PC-9 (cell line): ENCODE results near the gene TSPAN18.

Source experiments
- CTCF ChIP-seq: fragments of 200-600 bp; sonication (generic); conservative IDR thresholded peaks from 2 replicates; pipeline ENCODE4 v1.6.1; 2017; ENCODE audit warnings: mixed run types, antibody characterized with exemption, mild to moderate bottlenecking, moderate library complexity
- EZH2 ChIP-seq: fragments of 200-600 bp; sonication (generic); IDR thresholded peaks from 2 replicates; pipeline ENCODE4 v1.8.0; 2017; ENCODE audit warnings: antibody characterized with exemption, low read depth

DNA sequence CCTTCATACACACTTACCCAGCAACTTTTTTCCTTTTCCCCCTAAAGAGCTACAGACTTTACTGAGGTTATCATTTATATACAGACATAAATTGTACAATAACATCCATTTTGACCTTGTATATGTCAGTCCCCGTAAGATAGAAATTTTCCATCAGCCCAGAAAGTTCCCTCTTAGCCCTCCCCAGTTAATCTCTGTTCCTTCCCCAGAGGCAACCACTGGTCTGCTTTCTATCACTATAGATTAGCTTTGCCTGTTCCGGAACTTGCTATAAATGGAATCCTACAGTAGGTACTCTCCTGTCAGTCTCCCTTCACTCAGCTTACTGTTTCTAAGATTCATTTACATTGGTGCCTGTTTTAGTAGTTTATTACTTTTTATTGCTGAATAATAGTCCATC is 54.9 kb downstream of the TSPAN18 start:
- no peak for TF ChIP-seq CTCF
- TF ChIP-seq EZH2: no peak
